ENCODE results near the gene TBX5.

The TBX5 gene

GRCh38 chr12:114318984-114319383, 87.0 kb downstream of the TBX5 start:
- no peak for DNase-seq (ENCODE audit: low spot score)

GRCh38 chr12:114316076-114316475, 89.9 kb downstream of the TBX5 start:
- DNase-seq (ENCODE audit: low spot score), result no peak

- no peak for DNase-seq (ENCODE audit: low spot score)
Observed at GRCh38 chr12:114314974-114315720, 90.8 kb downstream of the TBX5 start.

GRCh38 chr12:114314403-114314802, 91.5 kb downstream of the TBX5 start:
- DNase-seq (ENCODE audit: low spot score), result no peak

- DNase-seq (ENCODE audit: low spot score), result no peak
Observed at GRCh38 chr12:114313910-114314309, 92.0 kb downstream of the TBX5 start.

- DNase-seq (ENCODE audit: low spot score), result no peak
Observed at GRCh38 chr12:114311974-114312373, 94.0 kb downstream of the TBX5 start.

GRCh38 chr12:114306646-114307045, 99.3 kb downstream of the TBX5 start:
- DNase-seq (ENCODE audit: low spot score), result no peak

GRCh38 chr12:114305446-114305845, 100.5 kb downstream of the TBX5 start:
- DNase-seq (ENCODE audit: low spot score), result no peak

All from HuH-7 (cell line).